ENCODE results near the gene MGAT4B.

- no peak for TF ChIP-seq CTCF (conservative IDR thresholded peaks at IDR 0.05; ENCODE audit: low read length)
- no peak for TF ChIP-seq EZH2phosphoT487 (IDR thresholded peaks at IDR 0.05; ENCODE audit: borderline replicate concordance, low read depth, low read length)
Observed at GRCh38 chr5:179832039-179832745, 25.5 kb upstream of the MGAT4B start.
